HG03520 (cell line): ENCODE measurements around the gene ANAPC2.

ENCODE experiments used
- ATAC-seq: cut with Tn5 transposase; IDR thresholded peaks from one replicate; pipeline ENCODE4 v1.9.1; 2021; ENCODE audit warnings: mild to moderate bottlenecking, moderate library complexity; ENCODE audit not compliant: unreplicated experiment

ANAPC2 gene, protein sequence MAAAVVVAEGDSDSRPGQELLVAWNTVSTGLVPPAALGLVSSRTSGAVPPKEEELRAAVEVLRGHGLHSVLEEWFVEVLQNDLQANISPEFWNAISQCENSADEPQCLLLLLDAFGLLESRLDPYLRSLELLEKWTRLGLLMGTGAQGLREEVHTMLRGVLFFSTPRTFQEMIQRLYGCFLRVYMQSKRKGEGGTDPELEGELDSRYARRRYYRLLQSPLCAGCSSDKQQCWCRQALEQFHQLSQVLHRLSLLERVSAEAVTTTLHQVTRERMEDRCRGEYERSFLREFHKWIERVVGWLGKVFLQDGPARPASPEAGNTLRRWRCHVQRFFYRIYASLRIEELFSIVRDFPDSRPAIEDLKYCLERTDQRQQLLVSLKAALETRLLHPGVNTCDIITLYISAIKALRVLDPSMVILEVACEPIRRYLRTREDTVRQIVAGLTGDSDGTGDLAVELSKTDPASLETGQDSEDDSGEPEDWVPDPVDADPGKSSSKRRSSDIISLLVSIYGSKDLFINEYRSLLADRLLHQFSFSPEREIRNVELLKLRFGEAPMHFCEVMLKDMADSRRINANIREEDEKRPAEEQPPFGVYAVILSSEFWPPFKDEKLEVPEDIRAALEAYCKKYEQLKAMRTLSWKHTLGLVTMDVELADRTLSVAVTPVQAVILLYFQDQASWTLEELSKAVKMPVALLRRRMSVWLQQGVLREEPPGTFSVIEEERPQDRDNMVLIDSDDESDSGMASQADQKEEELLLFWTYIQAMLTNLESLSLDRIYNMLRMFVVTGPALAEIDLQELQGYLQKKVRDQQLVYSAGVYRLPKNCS

DNA sequence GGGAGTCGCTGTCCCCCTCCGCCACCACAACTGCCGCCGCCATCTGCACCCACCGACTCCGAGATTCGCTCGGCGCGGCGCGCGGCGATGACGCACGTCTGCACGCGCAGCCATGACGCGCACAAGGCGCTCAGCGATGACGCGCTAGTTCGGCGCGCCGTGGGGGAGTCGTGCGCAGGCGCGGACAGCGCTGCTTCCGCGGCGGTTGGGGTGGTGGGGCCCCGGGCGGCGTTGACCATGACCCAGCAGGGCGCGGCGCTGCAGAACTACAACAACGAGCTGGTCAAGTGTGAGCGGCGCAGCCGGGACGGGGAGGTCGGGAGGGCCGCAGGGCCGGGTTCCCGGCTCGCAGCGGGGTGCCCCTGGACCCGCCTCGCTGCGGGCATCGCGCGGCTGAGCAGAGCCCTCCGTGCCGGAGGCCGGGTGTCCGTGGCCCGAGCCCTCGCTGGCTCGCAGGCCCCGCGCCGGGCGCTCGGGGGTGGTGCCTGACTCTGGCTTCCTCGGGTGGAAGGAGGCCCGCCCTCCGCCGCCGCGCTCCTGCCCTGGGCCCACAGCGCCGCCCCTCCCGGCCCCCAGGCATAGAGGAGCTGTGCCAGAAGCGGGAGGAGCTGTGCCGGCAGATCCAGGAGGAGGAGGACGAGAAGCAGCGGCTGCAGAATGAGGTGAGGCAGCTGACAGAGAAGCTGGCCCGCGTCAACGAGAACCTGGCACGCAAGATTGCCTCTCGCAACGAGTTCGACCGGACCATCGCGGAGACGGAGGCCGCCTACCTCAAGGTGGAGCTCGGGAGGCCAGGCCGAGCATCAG, at the start of gene ANAPC2, which contains the start of gene SSNA1:
ANAPC2 (minus strand) TSS at position 71 of the 807 bp plus-strand sequence; CDS start at position 43, 28 bp downstream.
SSNA1 (plus strand) TSS at position 187 of the 807 bp plus-strand sequence; CDS start at position 238, 51 bp downstream.
- peak; percentile 76 for ATAC-seq

- no peak for ATAC-seq
Measured at GRCh38 chr9:137236936-137237421, 48.6 kb upstream of the ANAPC2 start.

GRCh38 chr9:137236238-137236935, 48.0 kb upstream of the ANAPC2 start:
- ATAC-seq = peak; percentile 23

DNA sequence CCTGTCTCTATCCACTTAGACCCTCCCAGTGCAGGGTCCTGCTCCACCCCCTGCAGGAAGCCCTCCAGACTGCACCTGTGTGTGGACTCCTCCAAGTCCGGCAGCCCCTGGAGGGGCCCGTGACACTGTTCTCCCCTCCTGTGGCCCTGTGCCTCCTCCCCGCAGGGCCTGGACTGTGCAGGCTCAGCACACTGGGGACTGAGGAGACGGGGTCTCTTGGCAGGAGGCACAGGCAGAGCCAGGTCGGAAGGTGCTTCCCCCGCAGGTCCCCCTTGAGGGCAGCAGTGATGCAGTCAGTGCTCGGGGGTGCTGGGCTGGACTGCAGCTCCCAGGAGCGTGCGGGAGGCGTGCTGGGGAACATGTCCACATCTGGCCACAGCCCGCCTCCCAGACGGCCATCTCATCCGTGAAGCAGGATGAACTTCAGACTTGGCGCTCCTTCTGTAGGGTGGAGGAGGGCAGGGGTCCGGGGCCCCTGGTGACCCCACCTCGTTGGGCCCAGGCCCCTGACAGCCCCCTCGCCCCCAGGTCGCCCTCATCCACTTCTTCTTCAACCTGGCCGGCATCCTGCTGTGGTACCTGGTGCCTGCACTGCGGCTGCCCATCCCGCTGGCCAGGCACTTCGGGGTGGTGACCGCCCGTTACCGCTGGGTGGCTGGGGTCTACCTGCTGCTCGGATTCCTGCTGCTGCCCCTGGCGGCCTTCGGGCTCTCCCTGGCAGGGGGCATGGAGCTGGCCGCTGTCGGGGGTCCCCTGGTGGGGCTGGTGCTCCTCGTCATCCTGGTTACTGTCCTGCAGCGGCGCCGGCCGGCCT, 47.3 kb upstream of the ANAPC2 start:
- no peak for ATAC-seq

- ATAC-seq = no peak
Measured at GRCh38 chr9:137234758-137235423, 46.5 kb upstream of the ANAPC2 start.

DNA sequence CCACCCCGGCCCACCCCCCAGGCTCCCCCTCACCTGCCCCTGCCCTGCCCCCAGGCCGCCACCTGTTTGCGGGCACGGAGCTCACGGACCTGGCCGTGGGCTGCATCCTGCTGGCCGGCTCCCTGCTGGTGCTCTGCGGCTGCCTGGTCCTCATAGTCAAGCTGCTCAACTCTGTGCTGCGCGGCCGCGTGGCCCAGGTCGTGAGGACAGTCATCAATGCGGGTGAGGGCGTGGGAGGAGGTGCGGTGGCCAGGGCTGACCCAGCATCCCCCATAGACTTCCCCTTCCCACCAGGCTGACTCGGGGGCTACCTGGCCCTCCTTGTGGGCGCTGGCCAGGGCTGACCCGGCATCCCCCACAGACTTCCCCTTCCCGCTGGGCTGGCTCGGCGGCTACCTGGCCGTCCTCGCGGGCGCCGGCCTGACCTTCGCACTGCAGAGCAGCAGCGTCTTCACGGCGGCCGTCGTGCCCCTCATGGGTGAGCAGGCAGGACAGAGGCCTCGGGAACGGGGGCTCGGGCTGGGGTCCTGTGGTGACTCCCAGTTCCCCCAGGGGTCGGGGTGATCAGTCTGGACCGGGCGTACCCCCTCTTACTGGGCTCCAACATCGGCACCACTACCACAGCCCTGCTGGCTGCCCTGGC, 45.8 kb upstream of the ANAPC2 start:
- ATAC-seq = no peak

DNA sequence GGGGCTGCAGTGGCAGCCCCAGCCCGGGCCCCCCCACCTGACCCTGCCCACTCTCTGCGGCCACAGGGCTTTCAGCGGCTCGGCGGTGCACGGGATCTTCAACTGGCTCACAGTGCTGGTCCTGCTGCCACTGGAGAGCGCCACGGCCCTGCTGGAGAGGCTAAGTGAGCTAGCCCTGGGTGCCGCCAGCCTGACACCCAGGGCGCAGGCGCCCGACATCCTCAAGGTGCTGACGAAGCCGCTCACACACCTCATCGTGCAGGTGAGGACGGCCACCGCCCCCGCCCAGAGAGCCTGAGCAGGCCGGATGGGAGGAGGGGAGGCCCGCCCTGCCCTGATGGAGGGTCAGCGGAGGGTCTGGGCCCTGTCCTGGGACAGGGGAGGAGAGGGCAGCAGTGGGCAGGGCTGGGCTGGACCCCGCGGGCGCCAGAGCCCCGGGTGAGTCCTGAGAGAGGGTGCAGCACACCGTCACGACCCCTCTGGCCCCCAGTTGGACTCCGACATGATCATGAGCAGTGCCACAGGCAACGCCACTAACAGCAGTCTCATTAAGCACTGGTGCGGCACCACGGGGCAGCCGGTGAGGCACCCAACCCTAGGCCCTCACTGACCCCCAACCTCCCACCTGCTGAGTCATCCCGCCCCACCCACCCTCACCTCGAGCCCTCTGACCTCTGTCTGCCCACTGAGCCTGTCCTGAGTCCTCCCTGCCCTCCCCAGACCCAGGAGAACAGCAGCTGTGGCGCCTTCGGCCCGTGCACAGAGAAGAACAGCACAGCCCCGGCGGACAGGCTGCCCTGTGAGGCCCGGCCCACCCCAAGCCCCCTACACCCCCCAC, 45.0 kb upstream of the ANAPC2 start:
- no peak for ATAC-seq

DNA sequence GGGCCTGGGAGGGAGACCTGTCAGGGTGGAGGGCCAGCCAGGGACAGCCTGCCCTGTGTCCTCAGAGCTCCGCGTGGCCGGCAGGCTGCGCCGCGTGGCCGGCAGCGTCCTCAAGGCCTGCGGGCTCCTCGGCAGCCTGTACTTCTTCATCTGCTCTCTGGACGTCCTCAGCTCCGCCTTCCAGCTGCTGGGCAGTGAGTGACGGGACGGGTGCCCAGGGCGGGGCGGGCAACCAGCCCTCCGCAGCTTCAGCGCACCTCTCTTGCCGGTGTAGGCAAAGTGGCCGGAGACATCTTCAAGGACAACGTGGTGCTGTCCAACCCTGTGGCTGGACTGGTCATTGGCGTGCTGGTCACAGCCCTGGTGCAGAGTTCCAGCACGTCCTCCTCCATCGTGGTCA, 44.1 kb upstream of the ANAPC2 start:
- no peak for ATAC-seq

GRCh38 chr9:137232101-137232500, 43.7 kb upstream of the ANAPC2 start:
- no peak for ATAC-seq

DNA sequence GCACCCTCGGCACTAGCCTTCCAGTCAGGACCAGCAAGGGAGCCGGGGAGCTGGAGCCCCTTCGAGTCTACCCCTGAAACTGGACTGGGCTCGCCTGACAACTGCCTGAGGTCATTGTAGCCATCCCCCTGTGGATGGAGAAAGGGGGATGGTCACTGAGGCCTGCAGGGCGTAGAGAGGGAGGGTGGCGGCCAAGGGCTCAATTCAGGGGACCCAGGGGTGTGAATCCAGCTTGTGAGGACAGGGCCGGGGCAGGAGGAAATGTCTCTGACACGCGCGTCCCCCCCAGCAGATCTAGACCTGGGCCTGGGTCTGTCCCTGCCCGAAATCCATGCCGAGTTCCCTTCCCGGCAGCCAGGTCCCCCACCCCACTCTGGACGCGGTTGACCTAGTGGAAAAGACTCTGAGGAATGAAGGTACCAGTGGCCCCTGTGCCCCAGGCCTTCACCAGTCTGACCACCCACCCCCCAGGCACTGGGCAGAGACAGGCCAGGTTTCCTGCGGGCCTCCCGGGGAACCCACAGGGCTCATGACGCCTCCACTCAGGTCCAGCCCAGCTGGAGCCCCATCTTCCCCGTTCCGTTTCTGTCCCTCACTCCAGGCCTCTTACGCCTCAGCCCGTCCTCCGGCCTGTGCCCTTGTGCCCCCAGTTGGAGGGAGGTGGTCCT, 43.1 kb upstream of the ANAPC2 start:
- ATAC-seq = no peak

DNA sequence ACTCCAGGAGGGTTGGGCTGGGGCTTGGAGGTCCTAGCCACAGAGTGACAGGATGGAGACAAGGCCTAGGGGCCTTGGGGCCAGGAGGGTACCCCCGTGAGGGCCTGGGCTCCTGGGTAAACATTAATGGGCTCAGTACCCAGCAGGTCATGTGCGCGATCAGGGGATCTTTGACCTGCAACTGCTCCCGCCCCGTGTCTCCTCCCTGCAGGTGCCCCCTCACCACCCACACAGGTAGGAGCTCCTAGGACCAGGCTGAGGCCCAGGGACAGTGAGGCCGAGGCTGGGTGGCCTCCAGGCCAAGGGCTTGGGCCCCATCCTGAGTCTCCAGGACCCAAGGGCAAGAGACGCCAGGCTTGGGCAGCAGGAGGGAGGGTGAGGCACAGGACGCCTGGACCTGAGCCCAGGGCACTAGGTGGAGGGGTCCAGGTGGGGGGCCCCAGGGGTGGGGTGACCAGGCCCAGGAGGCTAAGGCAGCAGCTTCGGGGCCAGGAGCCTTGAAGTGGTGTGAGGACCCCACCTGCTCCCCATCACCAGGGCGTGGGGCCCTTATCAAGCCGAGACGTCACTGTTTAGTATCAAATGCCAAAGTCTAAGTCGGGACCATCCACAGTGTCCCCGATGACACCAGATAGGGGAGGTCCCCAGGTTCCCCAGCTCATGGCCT, 42.5 kb upstream of the ANAPC2 start, which contains the start of gene SLC34A3:
SLC34A3 (plus strand) TSS at position 197 of the 667 bp plus-strand sequence. CDS start 802 bp downstream, outside the sequence.
- no peak for ATAC-seq

DNA sequence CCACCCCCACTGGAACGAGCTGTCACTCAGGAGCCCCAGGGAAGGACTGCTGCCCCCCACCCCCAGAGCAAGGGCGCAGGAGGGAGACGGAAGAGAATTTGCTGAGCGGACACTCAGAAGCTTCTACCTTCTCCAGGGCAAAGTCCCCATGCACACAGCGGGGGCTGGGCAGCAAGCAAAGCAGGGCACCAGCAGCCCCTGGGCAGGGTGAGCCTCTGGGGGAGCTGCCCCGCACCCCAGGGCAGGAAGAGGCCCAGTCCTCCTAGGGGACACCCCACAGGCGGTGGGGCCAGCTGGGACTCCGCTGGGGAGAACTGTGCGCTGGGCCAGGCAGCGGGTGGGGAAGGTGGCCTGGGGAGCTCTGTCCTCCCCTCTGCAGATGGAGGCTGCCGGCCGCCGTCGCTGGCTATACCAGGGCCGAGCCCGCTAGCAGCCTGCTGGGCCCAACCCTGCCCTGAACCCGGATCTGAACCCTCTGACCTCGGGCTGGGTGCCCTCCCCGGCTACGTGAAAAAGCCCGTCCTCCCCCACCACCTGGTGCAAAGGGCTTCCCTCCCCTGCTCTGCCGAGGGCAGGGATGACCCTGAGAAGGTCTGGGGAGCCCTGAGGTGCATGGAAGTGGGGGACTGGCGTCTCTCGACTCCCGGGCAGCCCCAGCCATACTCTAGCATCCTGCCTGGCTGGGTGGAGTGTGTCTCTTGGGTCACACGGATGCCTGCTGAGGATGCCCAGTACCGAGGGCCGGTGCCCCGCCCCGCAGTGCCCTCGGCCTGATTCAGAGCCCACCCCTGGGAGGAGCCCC, 41.7 kb upstream of the ANAPC2 start:
- no peak for ATAC-seq

- ATAC-seq = no peak
Measured at GRCh38 chr9:137228968-137229896, 40.9 kb upstream of the ANAPC2 start.

DNA sequence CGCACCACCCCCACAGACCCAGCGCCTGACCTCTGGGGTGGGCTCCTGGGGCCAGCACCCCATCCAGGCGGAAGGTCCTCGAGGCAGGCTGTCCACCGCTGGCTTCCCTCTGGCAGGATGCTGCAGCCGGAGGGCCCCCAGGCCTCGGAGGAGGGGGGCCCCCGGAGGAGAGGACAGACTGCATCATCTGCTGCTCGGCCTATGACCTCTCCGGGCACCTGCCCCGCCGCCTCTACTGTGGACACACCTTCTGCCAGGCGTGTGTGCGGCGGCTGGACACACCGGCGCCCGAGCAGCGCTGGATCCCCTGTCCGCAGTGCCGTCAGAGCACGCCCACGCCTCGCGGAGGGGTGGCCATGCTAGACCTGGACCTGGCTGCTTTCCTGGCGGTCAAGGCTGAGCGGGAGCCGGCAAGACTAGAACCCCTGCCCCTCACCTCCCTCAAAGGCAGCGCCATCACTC, 40.2 kb upstream of the ANAPC2 start:
- no peak for ATAC-seq
